Natural killer cell (primary cell): ENCODE measurements around the gene RHOT2. TPM values are rescaled to one million over a fixed set of nuclear protein-coding genes. Genes with fewer than 3 reads are reported as not detected.

Source experiments
- ATAC-seq, 3 donors: fragments of 150-1000 bp in 2 of 3; fragments of 200-7000 bp in 1 of 3; cut with Tn5 transposase; 1 replicate in 1 of 3; 2 replicates in 2 of 3; pipeline ENCODE4 v1.10.0; 2021; ENCODE audit warnings: mild to moderate bottlenecking in 2 of 3, moderate library complexity in 2 of 3
- DNase-seq, 2 donors: peaks; one replicate each; pipeline versions ENCODE4 v3.0.0 to v3.0.0-alpha.2; 2013 to 2021; ENCODE audit warnings: mixed read lengths in 1 of 2
- H3K27ac ChIP-seq: one replicate; pipeline ENCODE4 v1.5.1; 2013; ENCODE audit warnings: mild to moderate bottlenecking, low read length
- H3K27me3 ChIP-seq: one replicate; pipeline ENCODE4 v1.6.1; 2013; ENCODE audit warnings: low read length; ENCODE audit not compliant: control insufficient read depth, insufficient read depth
- H3K36me3 ChIP-seq: one replicate; pipeline ENCODE4 v1.6.1; 2013; ENCODE audit warnings: low read length; ENCODE audit not compliant: control insufficient read depth, insufficient read depth
- H3K4me1 ChIP-seq: one replicate; pipeline ENCODE4 v1.6.1; 2013; ENCODE audit warnings: low read length; ENCODE audit not compliant: control insufficient read depth, insufficient read depth
- H3K4me3 ChIP-seq: one replicate; pipeline ENCODE4 v1.5.1; 2013; ENCODE audit warnings: low read length
- H3K9me3 ChIP-seq: one replicate; pipeline ENCODE4 v1.6.1; 2013; ENCODE audit warnings: low read length; ENCODE audit not compliant: control insufficient read depth, insufficient read depth
- H3K27ac Mint-ChIP-seq, 2 donors: one replicate each; pipeline ENCODE4 v1.8.0; 2022; ENCODE audit warnings: mild to moderate bottlenecking in 2 of 2, mixed read lengths in 2 of 2, moderate library complexity in 1 of 2
- H3K27me3 Mint-ChIP-seq, 2 donors: one replicate each; pipeline ENCODE4 v1.8.0; 2022; ENCODE audit warnings: low read depth in 2 of 2, mixed read lengths in 2 of 2
- H3K36me3 Mint-ChIP-seq: one replicate; pipeline ENCODE4 v1.8.0; 2022; ENCODE audit warnings: mixed read lengths
- H3K4me1 Mint-ChIP-seq, 2 donors: one replicate each; pipeline ENCODE4 v1.8.0; 2022; ENCODE audit warnings: mixed read lengths in 2 of 2
- H3K4me3 Mint-ChIP-seq: one replicate; pipeline ENCODE4 v1.8.0; 2022; ENCODE audit warnings: mild to moderate bottlenecking, moderate library complexity, mixed read lengths
- H3K9me3 Mint-ChIP-seq, 2 donors: one replicate each; pipeline ENCODE4 v1.8.0; 2022; ENCODE audit warnings: mixed read lengths in 2 of 2
- WGBS: methylation state at CpG from one replicate; pipeline ENCODE4 v1.1.7; 2013; ENCODE audit warnings: missing lambda C conversion rate; ENCODE audit not compliant: insufficient coverage; 5-methylcytosine and 5-hydroxymethylcytosine counted together
- intact Hi-C: fragments of 100-400 bp; cut with micrococcal nuclease; formaldehyde crosslinking; loops from one replicate; pipeline ENCODE4 v1.14.2; 2022
- total RNA-seq, 4 donors: library from RNA; stranded (reverse); fragments of 120-200 nt in 1 of 4; gene quantifications; one replicate each; pipeline versions ENCODE4 v1.2.3 to v1.2.4, GENCODE V29; 2013 to 2022
- TF ChIP-seq, protein P1 (sequence below): fragments of 200-600 bp; IDR thresholded peaks from one replicate; pipeline ENCODE4 v1.8.0; 2022; ENCODE audit warnings: antibody characterized with exemption

The RHOT2 gene
- total RNA-seq, 3 donors from 2014 or later (not counting 1 experiment from before 2014, with no cell fraction given) = 205 to 216 (median 211) TPM

DNA sequence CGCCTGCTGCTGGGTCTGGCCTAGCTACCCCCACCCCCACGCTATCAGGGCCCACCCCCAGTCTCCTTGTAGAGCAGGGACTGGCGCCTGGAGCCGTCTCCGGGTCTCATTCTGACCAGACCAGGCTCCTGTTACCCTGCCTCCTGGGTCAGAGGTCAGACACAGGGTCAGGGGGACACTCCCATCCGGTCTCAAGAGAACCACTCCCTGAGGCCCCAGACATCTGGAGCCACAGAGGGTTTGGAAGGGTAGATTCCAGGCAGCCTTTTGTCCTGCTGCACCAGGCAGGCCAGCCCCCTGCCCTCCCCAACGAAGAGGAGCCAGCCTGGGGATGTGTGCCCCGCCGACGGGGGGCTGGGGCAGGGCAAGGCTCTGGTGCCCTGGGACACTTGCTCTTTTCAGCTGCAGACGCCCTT, 38.1 kb upstream of the RHOT2 start:
- Mint-ChIP-seq H3K36me3 (no peaks in the 10 kb centered on the region), H3K4me3 (no peak overlapping the region), H3K9me3 (no peaks in the 10 kb centered on the region), H3K4me1 (peaks cover 0 to 2% of the 10 kb centered on the region in 2 donors), H3K27me3 (no peaks in the 10 kb centered on the region), H3K27ac (no peak overlapping the region)
- WGBS = 80% methylated on average over 10 of the region's 11 CpGs
- intact Hi-C loops = no loop called here
- H3K9me3 ChIP-seq = no peaks in the 10 kb centered on the region
- no peak overlapping the region for H3K4me3 ChIP-seq
- H3K27ac ChIP-seq = no peak overlapping the region
- TF ChIP-seq, protein P1, sequence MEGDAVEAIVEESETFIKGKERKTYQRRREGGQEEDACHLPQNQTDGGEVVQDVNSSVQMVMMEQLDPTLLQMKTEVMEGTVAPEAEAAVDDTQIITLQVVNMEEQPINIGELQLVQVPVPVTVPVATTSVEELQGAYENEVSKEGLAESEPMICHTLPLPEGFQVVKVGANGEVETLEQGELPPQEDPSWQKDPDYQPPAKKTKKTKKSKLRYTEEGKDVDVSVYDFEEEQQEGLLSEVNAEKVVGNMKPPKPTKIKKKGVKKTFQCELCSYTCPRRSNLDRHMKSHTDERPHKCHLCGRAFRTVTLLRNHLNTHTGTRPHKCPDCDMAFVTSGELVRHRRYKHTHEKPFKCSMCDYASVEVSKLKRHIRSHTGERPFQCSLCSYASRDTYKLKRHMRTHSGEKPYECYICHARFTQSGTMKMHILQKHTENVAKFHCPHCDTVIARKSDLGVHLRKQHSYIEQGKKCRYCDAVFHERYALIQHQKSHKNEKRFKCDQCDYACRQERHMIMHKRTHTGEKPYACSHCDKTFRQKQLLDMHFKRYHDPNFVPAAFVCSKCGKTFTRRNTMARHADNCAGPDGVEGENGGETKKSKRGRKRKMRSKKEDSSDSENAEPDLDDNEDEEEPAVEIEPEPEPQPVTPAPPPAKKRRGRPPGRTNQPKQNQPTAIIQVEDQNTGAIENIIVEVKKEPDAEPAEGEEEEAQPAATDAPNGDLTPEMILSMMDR = no peak
- H3K4me1 ChIP-seq = peaks cover 3% of the 10 kb centered on the region
- peaks cover 9% of the 10 kb centered on the region for H3K36me3 ChIP-seq
- ATAC-seq = no peak
- no peak for DNase-seq
- H3K27me3 ChIP-seq = no peaks in the 10 kb centered on the region

DNA sequence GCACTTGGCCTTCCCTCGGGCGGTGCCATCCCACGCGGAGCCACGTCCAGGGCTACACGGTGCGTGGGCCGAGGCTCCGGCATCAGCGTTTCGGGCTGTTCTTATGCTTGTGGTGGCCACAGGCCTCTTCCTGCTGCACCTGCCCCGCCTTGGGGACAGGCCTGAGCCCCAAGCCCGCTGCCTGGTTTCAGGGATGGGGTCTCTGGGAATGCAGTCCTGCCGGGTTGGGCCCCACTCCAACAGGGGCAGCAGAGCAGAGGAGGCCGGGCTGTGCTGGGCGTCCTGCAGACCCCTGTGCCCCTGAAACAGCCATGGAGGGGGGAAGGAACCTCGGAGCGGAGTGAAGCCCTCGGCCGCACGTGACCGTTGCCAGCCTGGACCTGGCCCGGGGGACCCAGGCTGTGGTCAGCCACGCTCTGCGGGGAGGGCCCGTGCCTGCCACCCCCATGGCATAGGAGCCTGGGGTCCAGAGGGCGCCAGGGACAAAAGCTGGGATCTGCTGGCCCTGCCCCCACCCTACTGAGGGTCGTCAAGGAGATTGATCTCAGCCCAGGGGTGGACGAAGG, 37.6 kb upstream of the RHOT2 start:
- WGBS = 60% methylated on average over 27 of the region's 29 CpGs
- H3K9me3 Mint-ChIP-seq = no peaks in the 10 kb centered on the region
- intact Hi-C loops = no loop called here
- DNase-seq = no peak
- Histone ChIP-seq H3K36me3 (peaks cover 8% of the 10 kb centered on the region), H3K9me3 (no peaks in the 10 kb centered on the region), H3K27ac (no peak overlapping the region), H3K4me3 (no peak overlapping the region), H3K27me3 (no peaks in the 10 kb centered on the region), H3K4me1 (peaks cover 8% of the 10 kb centered on the region)
- no peaks in the 10 kb centered on the region for H3K27me3 Mint-ChIP-seq
- peaks cover 0 to 5% of the 10 kb centered on the region in 2 donors for H3K4me1 Mint-ChIP-seq
- no peak for ATAC-seq
- no peaks in the 10 kb centered on the region for H3K36me3 Mint-ChIP-seq
- H3K27ac Mint-ChIP-seq = no peak overlapping the region
- TF ChIP-seq, protein P1 = no peak
- H3K4me3 Mint-ChIP-seq = no peak overlapping the region

DNA sequence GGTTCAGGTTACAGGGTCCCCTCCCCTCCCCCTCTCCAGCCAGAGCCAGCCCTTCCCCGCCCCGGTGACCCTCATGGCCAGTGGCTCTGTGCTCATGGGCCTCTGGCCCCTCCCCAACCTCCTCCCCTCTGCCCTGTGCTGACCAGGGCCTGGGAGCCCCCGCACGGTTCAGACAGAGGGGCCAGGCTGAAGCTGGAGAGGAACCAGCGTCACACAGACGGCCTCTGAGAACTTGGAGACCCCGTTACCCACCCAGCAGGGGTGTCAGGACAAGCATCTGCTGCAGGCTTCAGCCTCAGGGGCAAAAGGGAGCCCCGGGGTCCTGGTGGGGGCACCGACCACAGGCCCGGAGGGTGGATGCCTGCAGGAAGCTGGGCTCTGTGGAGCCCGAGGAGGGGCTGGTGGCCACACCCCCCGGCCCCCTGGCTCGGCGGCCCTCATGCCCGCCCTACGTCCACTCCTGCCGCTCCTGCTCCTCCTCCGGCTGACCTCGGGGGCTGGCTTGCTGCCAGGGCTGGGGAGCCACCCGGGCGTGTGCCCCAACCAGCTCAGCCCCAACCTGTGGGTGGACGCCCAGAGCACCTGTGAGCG, 37.0 kb upstream of the RHOT2 start, which contains the start of gene WFIKKN1:
Gene WFIKKN1, plus strand, starts transcription at position 171 of the 591 bp plus-strand sequence. Its CDS starts 269 bp downstream, at position 440.
- ATAC-seq (no peak), DNase-seq (no peak)
- no peaks in the 10 kb centered on the region for H3K27me3 Mint-ChIP-seq
- peaks cover 0 to 5% of the 10 kb centered on the region in 2 donors for H3K4me1 Mint-ChIP-seq
- TF ChIP-seq, protein P1 = no peak
- no peak within 1 kb of the TSS for H3K4me3 ChIP-seq
- H3K9me3 ChIP-seq = no peaks in the 10 kb centered on the region
- no peaks in the 10 kb centered on the region for H3K36me3 Mint-ChIP-seq
- no peak within 1 kb of the TSS for H3K27ac Mint-ChIP-seq
- intact Hi-C loops = no loop called here
- WGBS = 4% methylated on average over 22 of the region's 23 CpGs
- peaks cover 13% of the 10 kb centered on the region for H3K4me1 ChIP-seq
- no peak within 1 kb of the TSS for H3K27ac ChIP-seq
- H3K27me3 ChIP-seq = no peaks in the 10 kb centered on the region
- peak within 1 kb of the TSS; percentile 52 for H3K4me3 Mint-ChIP-seq
- H3K9me3 Mint-ChIP-seq = no peaks in the 10 kb centered on the region
- H3K36me3 ChIP-seq = peaks cover 5% of the 10 kb centered on the region
